Measurements from ENCODE around the gene KRT35.
A peak's percentile ranks its signal among the peaks of the same experiment; 100 is the strongest.

KRT35 gene

DNA sequence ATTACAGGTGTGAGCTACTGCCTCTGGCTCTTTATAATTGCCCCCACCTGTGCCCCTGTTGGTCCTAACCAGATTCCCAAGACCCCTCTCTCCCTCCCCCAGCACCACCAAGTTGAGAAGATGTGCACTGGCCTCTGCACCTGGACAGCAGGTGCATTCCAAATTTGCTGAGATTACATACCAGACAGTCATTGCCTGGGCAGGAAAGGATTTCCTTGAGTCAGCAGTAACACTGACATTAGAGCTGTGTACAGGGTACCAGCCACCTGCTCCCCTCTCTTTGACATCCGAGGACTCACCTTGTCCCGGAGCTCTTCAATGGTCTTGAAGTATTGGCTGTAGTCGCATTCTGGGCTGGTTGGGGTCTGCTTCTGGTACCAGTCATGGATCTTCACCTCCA is 37.1 kb upstream of the KRT35 start:
- Mint-ChIP-seq H3K27me3 (peaks cover 73% of the 10 kb centered on the region), H3K27ac (no peak overlapping the region), H3K4me3 (no peak overlapping the region), H3K36me3 (no peaks in the 10 kb centered on the region), H3K4me1 (no peaks in the 10 kb centered on the region), H3K9me3 (no peaks in the 10 kb centered on the region)
- ATAC-seq = no peak

DNA sequence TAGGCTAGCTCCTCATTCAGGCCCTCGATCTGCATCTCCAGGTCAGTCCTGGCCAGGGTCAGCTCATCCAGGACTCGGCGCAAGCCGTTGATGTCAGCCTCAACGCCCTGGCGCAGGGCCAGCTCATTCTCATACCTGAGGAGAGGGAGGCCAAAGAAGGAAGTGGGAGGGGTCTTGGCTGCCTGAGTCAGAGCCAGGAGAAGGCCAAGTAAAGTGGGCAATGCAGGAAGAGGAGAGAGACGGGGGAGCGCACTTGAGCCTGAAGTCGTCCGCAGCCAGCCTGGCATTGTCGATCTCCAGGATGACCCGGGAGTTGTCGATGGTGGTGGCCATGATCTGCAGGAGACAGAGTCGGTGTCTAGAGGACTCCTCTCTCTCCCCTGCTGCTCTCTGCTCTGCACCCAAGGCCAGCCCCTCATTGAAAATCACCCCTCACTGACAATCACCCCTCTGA is 35.9 kb upstream of the KRT35 start:
- Mint-ChIP-seq H3K9me3 (no peaks in the 10 kb centered on the region), H3K36me3 (no peaks in the 10 kb centered on the region), H3K27ac (no peak overlapping the region), H3K4me3 (no peak overlapping the region), H3K27me3 (peaks cover 69% of the 10 kb centered on the region), H3K4me1 (no peaks in the 10 kb centered on the region)
- ATAC-seq = no peak

DNA sequence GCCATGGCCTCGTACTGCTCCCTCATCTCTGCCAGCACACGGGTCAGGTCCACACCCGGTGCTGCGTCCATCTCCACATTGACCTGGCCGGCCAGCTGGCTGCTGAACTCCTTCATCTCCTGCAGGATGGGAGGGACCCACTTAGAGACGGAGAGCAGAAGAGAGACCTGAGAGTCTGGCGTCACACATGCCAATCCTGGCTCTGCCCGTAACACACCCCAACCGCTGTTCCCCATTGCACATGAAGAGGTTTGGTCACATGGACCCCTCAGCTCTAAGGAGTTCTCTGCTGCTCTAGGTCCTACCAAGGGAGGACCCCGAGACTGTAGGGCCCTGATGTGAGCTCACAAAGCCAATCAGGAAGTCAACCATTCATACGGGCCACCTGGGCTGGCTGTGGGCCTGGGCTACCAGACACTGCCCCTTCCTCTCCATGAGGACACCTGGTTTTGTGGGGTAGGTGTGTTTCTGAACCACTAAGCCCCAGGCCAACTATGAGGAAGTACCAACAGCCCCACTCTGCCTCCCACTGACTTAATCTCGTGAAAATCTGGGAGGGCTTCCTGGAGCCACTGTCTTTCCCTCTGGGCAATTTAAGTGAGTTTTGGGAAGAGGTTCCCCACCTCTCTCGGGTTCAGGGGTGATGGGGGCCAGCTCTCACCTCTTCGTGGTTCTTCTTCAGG is 35.3 kb upstream of the KRT35 start:
- ATAC-seq = no peak
- Mint-ChIP-seq H3K9me3 (no peaks in the 10 kb centered on the region), H3K4me3 (no peak overlapping the region), H3K27ac (no peak overlapping the region), H3K36me3 (no peaks in the 10 kb centered on the region), H3K4me1 (no peaks in the 10 kb centered on the region), H3K27me3 (peaks cover 64% of the 10 kb centered on the region)

DNA sequence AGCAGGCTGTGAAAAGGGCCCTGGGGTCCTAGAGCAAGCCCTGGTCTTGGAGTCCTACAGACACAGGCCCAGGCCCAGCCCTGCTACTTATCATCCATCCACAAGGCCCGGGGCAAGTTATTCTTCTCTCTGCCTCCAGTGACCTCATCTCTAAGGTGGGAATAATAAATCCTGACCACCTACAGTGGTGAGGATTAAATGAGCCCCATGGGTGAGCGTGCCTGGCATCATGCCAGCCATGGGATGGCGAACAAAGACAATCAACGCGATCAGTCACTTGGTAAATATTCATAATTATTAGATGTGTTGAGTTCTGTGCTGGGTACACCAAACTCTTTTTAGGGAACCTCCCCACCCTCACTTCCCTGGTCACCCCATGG is 32.2 kb upstream of the KRT35 start:
- no peaks in the 10 kb centered on the region for H3K36me3 Mint-ChIP-seq
- H3K27me3 Mint-ChIP-seq = peaks cover 40% of the 10 kb centered on the region
- no peaks in the 10 kb centered on the region for H3K9me3 Mint-ChIP-seq
- ATAC-seq = no peak
- no peak overlapping the region for H3K4me3 Mint-ChIP-seq
- H3K27ac Mint-ChIP-seq = no peak overlapping the region
- H3K4me1 Mint-ChIP-seq = no peaks in the 10 kb centered on the region

GRCh38 chr17:41512546-41513167 is 31.7 kb upstream of the KRT35 start:
- no peaks in the 10 kb centered on the region for H3K9me3 Mint-ChIP-seq
- no peaks in the 10 kb centered on the region for H3K36me3 Mint-ChIP-seq
- no peak for ATAC-seq
- H3K4me3 Mint-ChIP-seq = no peak overlapping the region
- H3K27me3 Mint-ChIP-seq = peaks cover 37% of the 10 kb centered on the region
- no peaks in the 10 kb centered on the region for H3K4me1 Mint-ChIP-seq
- H3K27ac Mint-ChIP-seq = no peak overlapping the region

- H3K27ac Mint-ChIP-seq = no peak overlapping the region
- no peaks in the 10 kb centered on the region for H3K36me3 Mint-ChIP-seq
- no peak for ATAC-seq
- no peaks in the 10 kb centered on the region for H3K4me1 Mint-ChIP-seq
- H3K9me3 Mint-ChIP-seq = no peaks in the 10 kb centered on the region
- no peak overlapping the region for H3K4me3 Mint-ChIP-seq
- peaks cover 27% of the 10 kb centered on the region for H3K27me3 Mint-ChIP-seq
These were observed 30.8 kb upstream of the KRT35 start for GRCh38 chr17:41511716-41512115.

- peaks cover 5% of the 10 kb centered on the region for H3K4me1 Mint-ChIP-seq
- H3K9me3 Mint-ChIP-seq = no peaks in the 10 kb centered on the region
- H3K36me3 Mint-ChIP-seq = no peaks in the 10 kb centered on the region
- H3K27ac Mint-ChIP-seq = no peak overlapping the region
- no peak overlapping the region for H3K4me3 Mint-ChIP-seq
- H3K27me3 Mint-ChIP-seq = peaks cover 21% of the 10 kb centered on the region
- no peak for ATAC-seq
These were observed 30.2 kb upstream of the KRT35 start for GRCh38 chr17:41511116-41511515.

DNA sequence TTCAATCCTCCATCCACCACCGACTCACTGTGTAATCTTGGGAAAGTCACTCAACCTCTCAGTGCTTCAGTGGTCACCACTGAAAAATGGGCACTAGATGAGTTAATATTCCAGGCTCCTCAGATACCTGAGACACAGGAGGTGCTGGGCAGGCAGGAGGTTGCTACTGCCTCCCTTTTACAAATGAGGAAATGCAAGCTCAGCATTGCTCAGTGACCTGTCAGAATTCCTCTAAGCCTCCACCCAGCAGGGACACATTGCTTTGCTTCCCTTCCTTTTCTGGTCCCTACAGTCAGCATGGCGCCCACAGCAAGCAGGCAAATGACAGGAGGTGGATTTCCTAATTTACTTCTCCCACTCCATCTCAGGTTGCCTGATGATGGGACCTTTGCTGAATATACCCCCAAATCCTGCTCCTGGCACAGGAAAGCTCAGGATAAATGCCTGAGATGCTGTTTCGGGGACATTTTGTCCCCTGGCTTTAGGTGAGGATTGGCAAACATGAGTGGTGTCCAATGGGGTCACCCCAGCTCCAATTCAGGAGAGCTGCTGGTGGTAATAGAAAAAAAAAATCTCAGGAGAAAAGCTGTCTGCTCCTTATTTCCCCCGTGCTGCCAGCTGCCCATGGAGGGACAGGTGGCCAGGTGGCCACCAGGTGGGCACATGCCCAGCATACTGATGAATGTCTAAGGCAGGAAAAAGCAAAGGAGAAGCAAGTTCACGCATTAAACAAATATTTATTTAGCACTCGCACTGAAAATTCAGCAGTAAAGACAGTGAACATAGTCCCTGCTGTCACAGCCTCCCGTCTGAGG is 29.5 kb upstream of the KRT35 start:
- Mint-ChIP-seq H3K4me1 (peaks cover 8% of the 10 kb centered on the region), H3K27ac (no peak overlapping the region), H3K9me3 (no peaks in the 10 kb centered on the region), H3K4me3 (no peak overlapping the region), H3K27me3 (peaks cover 15% of the 10 kb centered on the region), H3K36me3 (no peaks in the 10 kb centered on the region)
- ATAC-seq = no peak

GRCh38 chr17:41507315-41507880 is 26.4 kb upstream of the KRT35 start:
- no peak overlapping the region for H3K27ac Mint-ChIP-seq
- H3K36me3 Mint-ChIP-seq = no peaks in the 10 kb centered on the region
- no peak overlapping the region for H3K4me3 Mint-ChIP-seq
- no peaks in the 10 kb centered on the region for H3K27me3 Mint-ChIP-seq
- H3K4me1 Mint-ChIP-seq = peaks cover 8% of the 10 kb centered on the region
- ATAC-seq = no peak
- H3K9me3 Mint-ChIP-seq = no peaks in the 10 kb centered on the region

DNA sequence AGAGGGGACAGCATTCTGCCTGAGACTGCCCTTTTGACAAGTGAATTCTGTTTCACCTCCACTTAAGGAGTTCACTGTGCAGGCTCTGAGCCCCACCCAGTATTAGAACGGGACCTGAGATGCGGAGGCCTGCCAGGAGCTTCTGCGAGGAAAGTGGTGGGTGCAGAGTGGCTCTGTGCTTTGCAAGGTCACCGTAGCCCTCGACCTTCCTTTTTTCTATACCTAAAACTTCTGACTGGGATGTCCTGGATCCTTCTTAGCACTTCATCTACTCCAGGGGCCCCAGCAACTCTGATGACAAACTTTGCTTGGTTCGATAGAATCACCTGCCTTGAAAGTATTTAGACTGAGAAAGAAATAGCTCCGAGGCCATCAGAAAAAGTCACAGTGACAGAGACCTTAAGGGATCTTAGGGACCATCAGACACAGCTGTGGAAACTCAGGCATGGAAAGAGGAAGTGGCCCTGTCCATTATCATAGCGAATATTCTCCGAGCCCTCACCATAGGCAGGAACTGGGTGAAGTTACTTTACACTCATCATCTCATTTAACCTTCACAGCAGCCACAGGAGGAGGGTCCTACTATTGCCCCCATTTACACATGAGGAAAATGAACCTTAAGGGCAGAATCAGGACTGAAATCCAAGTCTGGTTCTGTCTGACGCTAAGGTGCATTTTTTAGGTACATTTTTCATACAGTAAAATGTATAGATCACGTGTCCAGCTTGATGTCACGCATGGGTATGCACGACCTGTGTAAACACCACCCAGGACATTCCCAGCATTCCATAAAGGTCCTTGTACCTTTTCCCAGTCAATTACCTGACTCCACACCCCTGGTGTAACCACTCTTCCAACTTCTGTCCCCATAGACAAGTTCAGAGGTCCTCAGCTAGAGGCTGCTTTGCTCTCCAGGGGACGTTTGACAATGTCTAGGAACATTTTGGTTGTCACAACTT is 25.1 kb upstream of the KRT35 start:
- no peaks in the 10 kb centered on the region for H3K9me3 Mint-ChIP-seq
- no peak overlapping the region for H3K27ac Mint-ChIP-seq
- H3K4me1 Mint-ChIP-seq = peaks cover 8% of the 10 kb centered on the region
- H3K4me3 Mint-ChIP-seq = no peak overlapping the region
- H3K27me3 Mint-ChIP-seq = peaks cover under 1% of the 10 kb centered on the region
- H3K36me3 Mint-ChIP-seq = no peaks in the 10 kb centered on the region
- peak; percentile 75 for ATAC-seq

- Mint-ChIP-seq H3K4me1 (peaks cover 8% of the 10 kb centered on the region), H3K27ac (no peak within 1 kb of the TSS), H3K4me3 (no peak within 1 kb of the TSS), H3K36me3 (no peaks in the 10 kb centered on the region), H3K27me3 (peaks cover 9% of the 10 kb centered on the region), H3K9me3 (no peaks in the 10 kb centered on the region)
- ATAC-seq = no peak
These were observed 24.3 kb upstream of the KRT35 start, which contains the start of gene KRT13 for GRCh38 chr17:41505007-41505808. KRT13 (minus strand) TSS chr17:41505612; CDS start chr17:41505550, 62 bp downstream.

- H3K4me3 Mint-ChIP-seq = no peak overlapping the region
- peaks cover 17% of the 10 kb centered on the region for H3K27me3 Mint-ChIP-seq
- no peak for ATAC-seq
- peaks cover 8% of the 10 kb centered on the region for H3K4me1 Mint-ChIP-seq
- H3K27ac Mint-ChIP-seq = no peak overlapping the region
- H3K36me3 Mint-ChIP-seq = no peaks in the 10 kb centered on the region
- no peaks in the 10 kb centered on the region for H3K9me3 Mint-ChIP-seq
These were observed 23.5 kb upstream of the KRT35 start for GRCh38 chr17:41504246-41504977.

- no peak for ATAC-seq
- no peak overlapping the region for H3K4me3 Mint-ChIP-seq
- H3K27ac Mint-ChIP-seq = no peak overlapping the region
- H3K27me3 Mint-ChIP-seq = peaks cover 22% of the 10 kb centered on the region
- H3K36me3 Mint-ChIP-seq = no peaks in the 10 kb centered on the region
- H3K4me1 Mint-ChIP-seq = peaks cover 12% of the 10 kb centered on the region
- no peaks in the 10 kb centered on the region for H3K9me3 Mint-ChIP-seq
These were observed 22.3 kb upstream of the KRT35 start for GRCh38 chr17:41503202-41503601.

Data from stimulated activated memory B cell treated with anti-CD40 and anti-IgM and Interleukin-4, amounts not matched to agents 10 μg/mL and 1 μg/mL and 100 μg/mL, for 72 hours (primary cell).